Fibroblast of gingiva (primary cell): ENCODE results near the gene CNTN1.

ENCODE experiments used
- DNase-seq: peaks from one replicate; pipeline ENCODE4 v3.0.0-alpha.2; 2011; ENCODE audit warnings: low read depth

The CNTN1 gene

DNA sequence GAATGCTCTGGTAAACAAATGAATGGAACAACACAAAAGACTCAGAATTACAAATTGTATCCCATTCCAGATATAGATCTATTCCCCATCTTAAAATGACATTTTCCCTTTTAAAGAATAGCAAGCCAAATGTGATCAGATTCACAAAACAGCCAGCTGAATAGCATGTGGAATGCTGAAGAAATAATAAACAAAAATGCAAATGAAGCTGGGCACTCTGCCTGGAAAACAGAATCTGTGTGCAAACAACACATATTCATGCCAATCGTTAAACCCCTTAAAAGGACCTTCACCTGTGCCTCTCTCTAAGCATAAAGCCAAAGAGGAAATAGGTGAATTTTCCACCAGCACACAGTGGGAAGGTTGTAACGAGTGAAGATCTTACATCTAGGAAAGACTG is 428.0 kb downstream of the CNTN1 start:
- no peak for DNase-seq

DNA sequence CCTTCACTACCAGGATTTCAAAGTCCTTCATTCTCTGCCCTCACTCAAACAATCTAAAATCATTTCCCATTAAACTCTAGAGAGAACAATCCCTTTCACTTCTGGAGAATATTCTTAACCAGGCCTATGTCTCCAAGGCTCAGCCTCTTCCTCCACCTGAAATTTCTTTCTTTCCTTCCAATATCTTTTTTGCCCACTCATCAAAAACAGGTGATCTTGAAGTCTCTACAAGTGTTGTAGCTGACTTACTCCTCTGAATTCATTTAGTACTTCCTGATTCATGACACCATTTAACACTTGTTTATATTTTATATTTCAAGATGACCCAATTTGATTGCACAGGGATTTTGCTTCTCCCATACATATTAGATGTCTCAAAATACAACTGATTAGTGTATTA is 429.1 kb downstream of the CNTN1 start:
- DNase-seq = no peak
